ENCODE data around the gene KIAA1755. TPM values are rescaled to one million over a fixed set of nuclear protein-coding genes. Genes with fewer than 3 reads are reported as not detected.

KIAA1755 gene
- total and polyA plus RNA-seq, 10 of the 15 experiments (the other 5 are each of a cell fraction or from before 2014, with no cell fraction given) = not detected

DNA sequence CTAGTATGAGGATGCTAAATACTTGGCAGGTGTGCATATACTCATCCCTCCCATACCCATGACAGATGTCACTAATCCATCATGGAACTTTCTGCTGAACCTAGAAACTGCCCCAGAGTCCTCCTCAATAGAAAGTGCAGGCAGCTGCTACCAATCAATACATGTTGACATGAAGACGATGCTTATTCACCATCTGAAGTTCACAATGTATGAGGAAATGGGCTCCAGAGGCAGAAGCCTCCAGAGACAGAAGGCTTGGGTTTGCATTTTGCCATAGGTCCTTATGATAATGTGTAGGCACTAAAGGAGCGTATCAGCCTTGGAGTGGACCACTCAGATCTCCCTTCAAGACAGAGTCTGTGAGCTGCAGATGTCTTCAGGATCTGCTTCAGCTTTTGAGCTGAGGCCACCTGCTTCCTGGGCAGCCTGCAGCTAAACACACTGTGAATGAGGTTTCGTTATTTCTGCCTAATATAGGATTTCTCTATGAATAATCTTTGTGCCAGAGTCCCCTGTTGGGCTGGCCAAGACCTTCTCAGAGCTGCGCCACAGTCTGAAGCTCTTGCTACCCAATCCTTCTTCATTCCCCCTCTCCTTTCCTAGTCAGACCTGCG is 7.5 kb upstream of the KIAA1755 start:
- BruUV-seq (replicated peaks) = no TSS peak
- Histone ChIP-seq H3K4me1 (ENCODE audit: control insufficient read depth, insufficient read depth, low read length) (no peaks in the 10 kb centered on the region), H2AFZ (ENCODE audit: control insufficient read depth, low read depth, low read length) (no peak overlapping the region), H4K20me1 (ENCODE audit: control insufficient read depth, insufficient read depth) (no peaks in the 10 kb centered on the region), H3K4me2 (ENCODE audit: control insufficient read depth, insufficient read depth) (no peak overlapping the region), H3K79me2 (ENCODE audit: control insufficient read depth, insufficient read depth, low read length) (no peaks in the 10 kb centered on the region), H3K9ac (ENCODE audit: control insufficient read depth, insufficient read depth, low read length) (no peak overlapping the region), H3K4me3 (no peak overlapping the region), H3K27ac (ENCODE audit: control insufficient read depth, insufficient read depth) (no peak overlapping the region), H3K9me3 (replicated peaks; ENCODE audit: control insufficient read depth, insufficient read depth, low read length) (no peaks in the 10 kb centered on the region), H3K27me3 (replicated peaks in 1 of 2; ENCODE audit: control insufficient read depth in 2 of 2, insufficient read depth in 2 of 2, low read length in 1 of 2) (no peaks in the 10 kb centered on the region; a peak in 1 of 4 replicates), H3K36me3 (ENCODE audit: control insufficient read depth in 2 of 2, insufficient read depth in 2 of 2, low read length in 1 of 2) (no peaks in the 10 kb centered on the region)
- ChIA-PET SMC1A (ENCODE audit: uncharacterized antibody, unreplicated experiment) (interaction anchor here (0.6 kb wide), 1 partner anchor 1194 kb away, joined by 4 read pairs; no protein-coding TSS in a partner anchor), CTCF (no interaction called here), POLR2A (no interaction called here), RAD21 (ENCODE audit: unreplicated experiment) (no interaction called here)
- intact Hi-C loops (cut with micrococcal nuclease; ENCODE audit: unreplicated experiment) (no loop called here), in situ Hi-C loops (cut with MboI) (no loop called here)
- ATAC-seq = no peak
- TF ChIP-seq POLR2AphosphoS5 (IDR thresholded peaks at IDR 0.05; ENCODE audit: low read length) (no peak), CBX5 (IDR thresholded peaks at IDR 0.05; ENCODE audit: low read depth) (no peak), BRCA1 (IDR thresholded peaks at IDR 0.05; ENCODE audit: low read depth, low read length) (no peak), ZZZ3 (IDR thresholded peaks at IDR 0.05; ENCODE audit: control insufficient read depth, insufficient read length, low read depth) (no peak), IKZF1 (conservative IDR thresholded peaks at IDR 0.05) (no peak), DPF2 (IDR thresholded peaks at IDR 0.05) (no peak), ATF3 (IDR thresholded peaks at IDR 0.05; ENCODE audit: borderline replicate concordance, extremely low read depth, low read depth, low read length) (no peak)
- no peak for DNase-seq (ENCODE audit: low read depth, low spot score)
- FAIRE-seq = no peak
- 23% methylated on average over 5 of the region's 5 CpGs for WGBS (ENCODE audit: insufficient coverage, insufficient replicate concordance, low lambda C conversion rate, missing lambda C conversion rate)

- SMC1A ChIA-PET (ENCODE audit: uncharacterized antibody, unreplicated experiment) = interaction anchor here (0.6 kb wide), 1 partner anchor 1194 kb away, joined by 4 read pairs; no protein-coding TSS in a partner anchor
- in situ Hi-C loops (cut with MboI) = no loop called here
- FAIRE-seq (no peak), DNase-seq (ENCODE audit: low read depth, low spot score) (no peak), ATAC-seq (no peak)
- RAD21 ChIA-PET (ENCODE audit: unreplicated experiment) = no interaction called here
- CTCF ChIA-PET = no interaction called here
- H3K4me2 ChIP-seq (ENCODE audit: control insufficient read depth, insufficient read depth) = no peak overlapping the region
- POLR2A ChIA-PET = no interaction called here
- no peaks in the 10 kb centered on the region for H3K4me1 ChIP-seq (ENCODE audit: control insufficient read depth, insufficient read depth, low read length)
- H3K9me3 ChIP-seq (replicated peaks; ENCODE audit: control insufficient read depth, insufficient read depth, low read length) = no peaks in the 10 kb centered on the region
- no peaks in the 10 kb centered on the region for H4K20me1 ChIP-seq (ENCODE audit: control insufficient read depth, insufficient read depth)
- intact Hi-C loops (cut with micrococcal nuclease; ENCODE audit: unreplicated experiment) = no loop called here
- H2AFZ ChIP-seq (ENCODE audit: control insufficient read depth, low read depth, low read length) = no peak overlapping the region
- no peak overlapping the region for H3K4me3 ChIP-seq
- no peak overlapping the region for H3K9ac ChIP-seq (ENCODE audit: control insufficient read depth, insufficient read depth, low read length)
- H3K27me3 ChIP-seq (replicated peaks in 1 of 2; ENCODE audit: control insufficient read depth in 2 of 2, insufficient read depth in 2 of 2, low read length in 1 of 2) = peaks cover 1 to 4% of the 10 kb centered on the region in 2 experiments; a peak in 3 of 4 replicates
- H3K79me2 ChIP-seq (ENCODE audit: control insufficient read depth, insufficient read depth, low read length) = no peaks in the 10 kb centered on the region
- no TSS peak for BruUV-seq (replicated peaks)
- 0% methylated on average over 2 of the region's 2 CpGs for whole genome bisulfite sequencing (ENCODE audit: insufficient coverage, insufficient replicate concordance, low lambda C conversion rate, missing lambda C conversion rate)
- H3K27ac ChIP-seq (ENCODE audit: control insufficient read depth, insufficient read depth) = no peak overlapping the region
- H3K36me3 ChIP-seq (ENCODE audit: control insufficient read depth in 2 of 2, insufficient read depth in 2 of 2, low read length in 1 of 2) = no peaks in the 10 kb centered on the region
- no peak for TF ChIP-seq EP300 (IDR thresholded peaks at IDR 0.05; ENCODE audit: borderline replicate concordance in 1 of 2, control insufficient read depth in 1 of 2, low read depth in 2 of 2, low read length in 2 of 2)
- no peak for TF ChIP-seq RCOR1 (conservative IDR thresholded peaks at IDR 0.05; ENCODE audit: low read depth, low read length)
- TF ChIP-seq SRF (IDR thresholded peaks at IDR 0.05; ENCODE audit: low read depth in 2 of 2, low read length in 2 of 2) = no peak
- TF ChIP-seq SREBF1 (IDR thresholded peaks at IDR 0.05; ENCODE audit: low read length) = no peak
- no peak for TF ChIP-seq ZNF274 (IDR thresholded peaks at IDR 0.05; ENCODE audit: insufficient read depth, insufficient read length)
- TF ChIP-seq ZNF592 (IDR thresholded peaks at IDR 0.05) = no peak
- TF ChIP-seq KAT2A (conservative IDR thresholded peaks at IDR 0.05; ENCODE audit: control insufficient read depth, low read depth, low read length) = no peak
- no peak for TF ChIP-seq HCFC1 (IDR thresholded peaks at IDR 0.05; ENCODE audit: low read length)
Measured at GRCh38 chr20:38267296-38267695, 6.8 kb upstream of the KIAA1755 start.

Data from GM12878 (cell line).